Type B pancreatic cell (in vitro differentiated cells): ENCODE results near the gene SOCS4. TPM values are rescaled to one million over a fixed set of nuclear protein-coding genes. Genes with fewer than 3 reads are reported as not detected.

ENCODE experiments used
- DNase-seq: peaks from one replicate; pipeline ENCODE4 v3.0.0; 2021; ENCODE audit warnings: mixed read lengths; ENCODE audit not compliant: unreplicated experiment; ENCODE audit errors: extremely low spot score
- H3K27ac Mint-ChIP-seq: 2 replicates; pipeline ENCODE4 v1.8.0; 2021; ENCODE audit warnings: mild to moderate bottlenecking, mixed read lengths
- H3K27me3 Mint-ChIP-seq: 2 replicates; pipeline ENCODE4 v1.8.0; 2021; ENCODE audit warnings: mixed read lengths
- H3K36me3 Mint-ChIP-seq: 2 replicates; pipeline ENCODE4 v1.8.0; 2021; ENCODE audit warnings: mixed read lengths
- H3K4me1 Mint-ChIP-seq: one replicate; pipeline ENCODE4 v1.8.0; 2021; ENCODE audit warnings: mixed read lengths; ENCODE audit not compliant: unreplicated experiment
- H3K4me3 Mint-ChIP-seq: 2 replicates; pipeline ENCODE4 v1.8.0; 2021; ENCODE audit warnings: mild to moderate bottlenecking, mixed read lengths
- H3K9me3 Mint-ChIP-seq: 2 replicates; pipeline ENCODE4 v1.8.0; 2021; ENCODE audit warnings: mixed read lengths
- total RNA-seq: library from RNA; stranded (reverse); gene quantifications from 2 replicates; pipeline ENCODE4 v1.2.1, GENCODE V29; 2021; ENCODE audit warnings: low replicate concordance
- TF ChIP-seq, protein P1 (sequence below): fragments of 200-600 bp; sonication (generic); conservative IDR thresholded peaks from 2 replicates; pipeline ENCODE4 v1.5.0; 2021; ENCODE audit warnings: antibody characterized with exemption, mild to moderate bottlenecking

Gene SOCS4
- total RNA-seq, 1 donor from 2014 or later: 22.4 TPM

- TF ChIP-seq, protein P1, sequence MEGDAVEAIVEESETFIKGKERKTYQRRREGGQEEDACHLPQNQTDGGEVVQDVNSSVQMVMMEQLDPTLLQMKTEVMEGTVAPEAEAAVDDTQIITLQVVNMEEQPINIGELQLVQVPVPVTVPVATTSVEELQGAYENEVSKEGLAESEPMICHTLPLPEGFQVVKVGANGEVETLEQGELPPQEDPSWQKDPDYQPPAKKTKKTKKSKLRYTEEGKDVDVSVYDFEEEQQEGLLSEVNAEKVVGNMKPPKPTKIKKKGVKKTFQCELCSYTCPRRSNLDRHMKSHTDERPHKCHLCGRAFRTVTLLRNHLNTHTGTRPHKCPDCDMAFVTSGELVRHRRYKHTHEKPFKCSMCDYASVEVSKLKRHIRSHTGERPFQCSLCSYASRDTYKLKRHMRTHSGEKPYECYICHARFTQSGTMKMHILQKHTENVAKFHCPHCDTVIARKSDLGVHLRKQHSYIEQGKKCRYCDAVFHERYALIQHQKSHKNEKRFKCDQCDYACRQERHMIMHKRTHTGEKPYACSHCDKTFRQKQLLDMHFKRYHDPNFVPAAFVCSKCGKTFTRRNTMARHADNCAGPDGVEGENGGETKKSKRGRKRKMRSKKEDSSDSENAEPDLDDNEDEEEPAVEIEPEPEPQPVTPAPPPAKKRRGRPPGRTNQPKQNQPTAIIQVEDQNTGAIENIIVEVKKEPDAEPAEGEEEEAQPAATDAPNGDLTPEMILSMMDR: no peak
- H3K36me3 Mint-ChIP-seq: no peaks in the 10 kb centered on the region
- H3K9me3 Mint-ChIP-seq: no peaks in the 10 kb centered on the region
- no peak overlapping the region for H3K4me3 Mint-ChIP-seq
- no peaks in the 10 kb centered on the region for H3K27me3 Mint-ChIP-seq
- no peak overlapping the region for H3K27ac Mint-ChIP-seq
- H3K4me1 Mint-ChIP-seq: peaks cover 2% of the 10 kb centered on the region
- DNase-seq: no peak
Observed at GRCh38 chr14:55084401-55085059, 57.5 kb downstream of the SOCS4 start.

- TF ChIP-seq, protein P1: no peak
Observed at GRCh38 chr14:55085060-55085660, 58.1 kb downstream of the SOCS4 start.

DNA sequence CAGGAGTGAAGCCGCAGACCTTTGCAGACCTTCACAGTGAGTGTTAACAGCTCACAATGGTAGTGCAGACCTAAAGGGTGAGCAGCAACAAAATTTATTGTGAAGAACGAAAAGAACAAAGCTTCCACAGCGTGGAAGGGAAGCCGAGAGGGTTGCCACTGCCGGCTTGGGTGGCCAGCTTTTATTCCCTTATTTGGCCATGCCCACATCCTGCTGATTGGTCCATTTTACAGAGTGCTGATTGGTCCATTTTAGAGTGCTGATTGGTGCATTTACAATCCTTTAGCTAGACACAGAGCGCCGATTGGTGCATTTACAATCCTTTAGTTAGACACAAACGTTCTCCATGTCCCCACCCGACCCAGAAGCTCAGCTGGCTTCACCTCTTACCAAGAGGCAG lies 59.9 kb downstream of the SOCS4 start:
- Mint-ChIP-seq H3K36me3 (no peaks in the 10 kb centered on the region), H3K27me3 (no peaks in the 10 kb centered on the region), H3K27ac (no peak overlapping the region), H3K4me1 (peaks cover 9% of the 10 kb centered on the region), H3K4me3 (no peak overlapping the region), H3K9me3 (no peaks in the 10 kb centered on the region)
- peak; percentile 42 for DNase-seq
- TF ChIP-seq, protein P1: no peak

More at GRCh38 chr14:55085060-55085660, 58.1 kb downstream of the SOCS4 start:
- no peaks in the 10 kb centered on the region for H3K27me3 Mint-ChIP-seq
- peaks cover 4% of the 10 kb centered on the region for H3K4me1 Mint-ChIP-seq
- no peaks in the 10 kb centered on the region for H3K9me3 Mint-ChIP-seq
- no peaks in the 10 kb centered on the region for H3K36me3 Mint-ChIP-seq
- no peak overlapping the region for H3K4me3 Mint-ChIP-seq
- no peak overlapping the region for H3K27ac Mint-ChIP-seq
- peak; percentile 37 for DNase-seq

DNA sequence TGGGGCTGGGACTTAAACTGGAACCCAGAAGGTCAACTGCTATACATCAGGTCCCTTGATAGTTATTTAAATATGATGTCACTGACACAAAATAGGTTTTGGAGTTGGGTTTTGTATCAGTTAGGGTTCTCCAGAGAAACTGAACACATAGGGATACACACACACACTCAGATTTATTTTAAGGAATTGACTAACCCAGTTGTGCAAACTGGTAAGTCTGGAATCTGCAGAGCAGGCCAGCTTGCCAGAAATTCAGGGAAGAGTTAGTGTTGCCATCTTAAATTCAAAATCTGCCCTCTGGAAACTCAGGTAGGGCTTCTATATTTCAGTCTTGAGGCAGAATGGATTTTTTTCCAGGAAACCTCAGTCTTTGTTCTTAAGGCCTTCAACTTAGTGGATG lies 61.3 kb downstream of the SOCS4 start:
- Mint-ChIP-seq H3K27ac (peak overlapping the region; percentile 11), H3K9me3 (no peaks in the 10 kb centered on the region), H3K27me3 (no peaks in the 10 kb centered on the region), H3K4me3 (no peak overlapping the region), H3K4me1 (peaks cover 22% of the 10 kb centered on the region), H3K36me3 (no peaks in the 10 kb centered on the region)
- TF ChIP-seq, protein P1: no peak
- DNase-seq: no peak

- Mint-ChIP-seq H3K27me3 (no peaks in the 10 kb centered on the region), H3K4me3 (no peak overlapping the region), H3K27ac (peak overlapping the region; percentile 90), H3K36me3 (no peaks in the 10 kb centered on the region), H3K4me1 (peaks cover 34% of the 10 kb centered on the region), H3K9me3 (no peaks in the 10 kb centered on the region)
- TF ChIP-seq, protein P1: no peak
- no peak for DNase-seq
Observed at GRCh38 chr14:55092341-55092740, 65.3 kb downstream of the SOCS4 start.
